Mammary epithelial cell (primary cell): ENCODE data around the gene USP3.

Experiments used
- CTCF ChIP-seq, 2 donors: IDR thresholded peaks in 1 of 2; conservative IDR thresholded peaks in 1 of 2; 2 replicates each; pipeline ENCODE4 v1.5.1; 2011 to 2012; ENCODE audit warnings: inconsistent platforms in 2 of 2, low read length in 2 of 2, mild to moderate bottlenecking in 2 of 2, control low read depth in 1 of 2, low read depth in 1 of 2; ENCODE audit not compliant: insufficient read depth in 1 of 2; ENCODE audit errors: extremely low read depth in 1 of 2
- EZH2 ChIP-seq: IDR thresholded peaks from 2 replicates; pipeline ENCODE4 v1.6.1; 2012; ENCODE audit warnings: low read length, inconsistent platforms, borderline replicate concordance

GRCh38 chr15:63556246-63556645 is 51.9 kb downstream of the USP3 start:
- no peak for TF ChIP-seq CTCF (conservative IDR thresholded peaks at IDR 0.05 in 1 of 2, IDR thresholded peaks at IDR 0.05 in 1 of 2; ENCODE audit: extremely low read depth in 1 of 2, insufficient read depth in 1 of 2, low read depth in 1 of 2, low read length in 2 of 2)
- TF ChIP-seq EZH2 = no peak
